ENCODE results near the gene ZNF860.

- TF ChIP-seq ZNF274 (IDR thresholded peaks at IDR 0.05; ENCODE audit: low read depth, low read length) (no peak), YY1 (IDR thresholded peaks at IDR 0.05; ENCODE audit: insufficient read depth, insufficient read length) (no peak), SUZ12 (IDR thresholded peaks at IDR 0.05; ENCODE audit: extremely low read depth, insufficient read depth, insufficient read length) (no peak)
These were observed 22.8 kb upstream of the ZNF860 start for GRCh38 chr3:31958701-31959152.

Data from NT2/D1 (cell line).